Gastroesophageal sphincter (tissue), 3 donors: ENCODE results near the gene COA6.

Experiments
- CTCF ChIP-seq, 4 experiments: fragments of 200-600 bp in 2 of 4; fragments of 450-650 bp in 2 of 4; sonication (generic) in 1 of 4; IDR thresholded peaks; one replicate each; pipeline ENCODE4 v1.5.1; 2017 to 2019; ENCODE audit warnings: antibody characterized with exemption in 4 of 4, mild to moderate bottlenecking in 2 of 4, moderate library complexity in 2 of 4
- EP300 ChIP-seq: sonication (generic); formaldehyde crosslinking; IDR thresholded peaks from one replicate; pipeline ENCODE4 v1.6.1; 2017; ENCODE audit warnings: antibody characterized with exemption, mild to moderate bottlenecking
- POLR2A ChIP-seq, 2 donors: fragments of 450-650 bp; IDR thresholded peaks; one replicate each; pipeline ENCODE4 v1.6.1; 2017; ENCODE audit warnings: antibody characterized with exemption in 2 of 2, mild to moderate bottlenecking in 2 of 2, moderate library complexity in 1 of 2
- POLR2AphosphoS5 ChIP-seq: sonication (generic); formaldehyde crosslinking; IDR thresholded peaks from one replicate; pipeline ENCODE4 v1.6.1; 2017; ENCODE audit warnings: antibody characterized with exemption

GRCh38 chr1:234409328-234409727 lies 36.1 kb downstream of the COA6 start:
- no peak for TF ChIP-seq CTCF (IDR thresholded peaks at IDR 0.05)
- no peak for TF ChIP-seq POLR2A (IDR thresholded peaks at IDR 0.05)
- no peak for TF ChIP-seq POLR2AphosphoS5
- TF ChIP-seq EP300: no peak
